Chondrocyte (in vitro differentiated cells): ENCODE results near the gene GPSM1. TPM values are rescaled to one million over a fixed set of nuclear protein-coding genes. Genes with fewer than 3 reads are reported as not detected.

Experiments
- DNase-seq: peaks from one replicate; pipeline ENCODE4 v3.0.0; 2021; ENCODE audit warnings: mixed read lengths, low spot score
- H3K27ac Mint-ChIP-seq: one replicate; pipeline ENCODE4 v1.8.0; 2021; ENCODE audit warnings: mild to moderate bottlenecking, moderate library complexity, mixed read lengths; ENCODE audit not compliant: unreplicated experiment
- H3K27me3 Mint-ChIP-seq: 2 replicates; pipeline ENCODE4 v1.8.0; 2021; ENCODE audit warnings: low read depth, mixed read lengths
- H3K36me3 Mint-ChIP-seq: 2 replicates; pipeline ENCODE4 v1.8.0; 2021; ENCODE audit warnings: low read depth, mixed read lengths
- H3K4me1 Mint-ChIP-seq: 2 replicates; pipeline ENCODE4 v1.8.0; 2021; ENCODE audit warnings: low read depth, mild to moderate bottlenecking, mixed read lengths
- H3K4me3 Mint-ChIP-seq: one replicate; pipeline ENCODE4 v1.8.0; 2021; ENCODE audit warnings: mild to moderate bottlenecking, moderate library complexity, mixed read lengths; ENCODE audit not compliant: unreplicated experiment
- H3K9me3 Mint-ChIP-seq: 2 replicates; pipeline ENCODE4 v1.8.0; 2021; ENCODE audit warnings: low read depth, mixed read lengths
- total RNA-seq: library from RNA; stranded (reverse); gene quantifications from 3 replicates; pipeline ENCODE4 v1.2.1, GENCODE V29; 2021
- TF ChIP-seq, protein P1 (sequence below): fragments of 200-600 bp; sonication (generic); IDR thresholded peaks from 2 replicates; pipeline ENCODE4 v1.5.0; 2021; ENCODE audit warnings: antibody characterized with exemption, mild to moderate bottlenecking, moderate library complexity

GPSM1 gene
- total RNA-seq, 1 donor from 2014 or later, result 40.0 TPM

DNA sequence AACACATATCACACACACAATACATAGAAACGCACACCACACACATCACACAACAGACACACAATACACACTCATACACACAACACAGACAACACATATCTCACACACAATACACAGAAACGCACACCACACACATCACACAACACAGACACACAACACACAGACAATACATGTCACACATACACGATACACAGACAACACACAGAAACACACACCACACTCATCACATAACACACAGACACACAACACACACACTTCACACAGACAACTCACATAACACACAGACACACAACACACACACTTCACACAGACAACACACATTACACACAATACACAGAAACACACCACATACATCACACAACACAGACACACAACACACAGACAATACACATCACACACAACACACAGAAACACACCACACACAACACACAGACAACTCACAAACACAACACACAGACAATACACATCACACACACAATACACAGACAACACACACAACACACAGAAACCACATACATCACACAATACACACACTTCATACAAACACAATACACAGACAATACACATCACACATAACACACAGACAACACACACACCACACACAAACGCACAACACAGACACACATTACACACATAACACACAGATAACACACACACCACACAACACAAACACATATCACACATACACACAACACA lies 19.2 kb upstream of the GPSM1 start:
- H3K36me3 Mint-ChIP-seq, result no peaks in the 10 kb centered on the region

GRCh38 chr9:136308702-136309053 lies 18.7 kb upstream of the GPSM1 start:
- no peaks in the 10 kb centered on the region for H3K9me3 Mint-ChIP-seq

More for the DNA sequence above, 19.2 kb upstream of the GPSM1 start:
- H3K4me1 Mint-ChIP-seq, result no peaks in the 10 kb centered on the region
- H3K27ac Mint-ChIP-seq, result no peak overlapping the region
- DNase-seq, result no peak
- H3K4me3 Mint-ChIP-seq, result no peak overlapping the region
- peaks cover 3% of the 10 kb centered on the region for H3K27me3 Mint-ChIP-seq
- no peaks in the 10 kb centered on the region for H3K9me3 Mint-ChIP-seq
- TF ChIP-seq, protein P1, sequence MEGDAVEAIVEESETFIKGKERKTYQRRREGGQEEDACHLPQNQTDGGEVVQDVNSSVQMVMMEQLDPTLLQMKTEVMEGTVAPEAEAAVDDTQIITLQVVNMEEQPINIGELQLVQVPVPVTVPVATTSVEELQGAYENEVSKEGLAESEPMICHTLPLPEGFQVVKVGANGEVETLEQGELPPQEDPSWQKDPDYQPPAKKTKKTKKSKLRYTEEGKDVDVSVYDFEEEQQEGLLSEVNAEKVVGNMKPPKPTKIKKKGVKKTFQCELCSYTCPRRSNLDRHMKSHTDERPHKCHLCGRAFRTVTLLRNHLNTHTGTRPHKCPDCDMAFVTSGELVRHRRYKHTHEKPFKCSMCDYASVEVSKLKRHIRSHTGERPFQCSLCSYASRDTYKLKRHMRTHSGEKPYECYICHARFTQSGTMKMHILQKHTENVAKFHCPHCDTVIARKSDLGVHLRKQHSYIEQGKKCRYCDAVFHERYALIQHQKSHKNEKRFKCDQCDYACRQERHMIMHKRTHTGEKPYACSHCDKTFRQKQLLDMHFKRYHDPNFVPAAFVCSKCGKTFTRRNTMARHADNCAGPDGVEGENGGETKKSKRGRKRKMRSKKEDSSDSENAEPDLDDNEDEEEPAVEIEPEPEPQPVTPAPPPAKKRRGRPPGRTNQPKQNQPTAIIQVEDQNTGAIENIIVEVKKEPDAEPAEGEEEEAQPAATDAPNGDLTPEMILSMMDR, result no peak

DNA sequence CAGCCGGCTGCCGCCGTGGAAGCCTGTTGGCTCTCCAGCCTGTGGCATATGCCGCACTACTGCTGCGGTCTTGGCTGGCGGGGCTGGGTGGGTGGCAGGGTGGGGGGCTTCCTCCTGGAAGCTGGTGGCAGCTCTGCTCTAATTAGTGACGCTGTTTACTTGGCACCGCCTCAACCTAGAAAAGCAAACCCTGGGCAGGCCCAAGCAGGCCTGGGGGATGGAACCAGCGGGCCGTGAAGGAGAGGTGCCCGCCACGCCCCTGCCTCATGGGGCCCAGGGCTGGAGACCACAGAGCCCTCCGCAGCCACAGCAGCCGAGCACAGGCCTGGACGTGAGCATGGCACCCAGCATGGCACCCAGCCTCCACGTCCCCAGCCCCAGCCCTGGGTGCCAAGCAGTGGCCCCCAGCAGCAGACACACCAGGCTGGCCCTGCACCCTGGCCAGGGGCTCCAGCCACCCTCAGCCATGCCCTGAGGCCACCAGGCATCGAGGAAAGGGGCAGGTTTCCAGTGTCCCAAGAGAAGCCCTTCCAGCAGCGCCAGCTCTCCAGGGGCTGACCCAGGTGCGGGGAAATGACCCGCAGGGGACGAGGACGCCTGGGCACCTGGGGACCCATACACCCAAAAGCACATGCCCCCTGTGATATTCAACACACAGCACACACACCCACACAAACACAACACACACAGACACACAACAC lies 18.1 kb upstream of the GPSM1 start:
- TF ChIP-seq, protein P1, result no peak
- H3K27me3 Mint-ChIP-seq, result peaks cover 3% of the 10 kb centered on the region
- no peaks in the 10 kb centered on the region for H3K4me1 Mint-ChIP-seq
- no peak for DNase-seq
- no peaks in the 10 kb centered on the region for H3K9me3 Mint-ChIP-seq
- no peak overlapping the region for H3K4me3 Mint-ChIP-seq
- H3K27ac Mint-ChIP-seq, result no peak overlapping the region
- no peaks in the 10 kb centered on the region for H3K36me3 Mint-ChIP-seq

More at GRCh38 chr9:136308702-136309053, 18.7 kb upstream of the GPSM1 start:
- no peaks in the 10 kb centered on the region for H3K4me1 Mint-ChIP-seq
- no peak overlapping the region for H3K27ac Mint-ChIP-seq
- DNase-seq, result no peak
- H3K36me3 Mint-ChIP-seq, result no peaks in the 10 kb centered on the region
- TF ChIP-seq, protein P1, result no peak
- peaks cover 3% of the 10 kb centered on the region for H3K27me3 Mint-ChIP-seq
- no peak overlapping the region for H3K4me3 Mint-ChIP-seq

- Mint-ChIP-seq H3K9me3 (peaks cover 5% of the 10 kb centered on the region), H3K4me3 (no peak overlapping the region), H3K4me1 (no peaks in the 10 kb centered on the region), H3K36me3 (no peaks in the 10 kb centered on the region), H3K27me3 (peaks cover 3% of the 10 kb centered on the region), H3K27ac (no peak overlapping the region)
- DNase-seq, result no peak
- TF ChIP-seq, protein P1, result no peak
Measured at GRCh38 chr9:136309806-136310220, 17.5 kb upstream of the GPSM1 start.

DNA sequence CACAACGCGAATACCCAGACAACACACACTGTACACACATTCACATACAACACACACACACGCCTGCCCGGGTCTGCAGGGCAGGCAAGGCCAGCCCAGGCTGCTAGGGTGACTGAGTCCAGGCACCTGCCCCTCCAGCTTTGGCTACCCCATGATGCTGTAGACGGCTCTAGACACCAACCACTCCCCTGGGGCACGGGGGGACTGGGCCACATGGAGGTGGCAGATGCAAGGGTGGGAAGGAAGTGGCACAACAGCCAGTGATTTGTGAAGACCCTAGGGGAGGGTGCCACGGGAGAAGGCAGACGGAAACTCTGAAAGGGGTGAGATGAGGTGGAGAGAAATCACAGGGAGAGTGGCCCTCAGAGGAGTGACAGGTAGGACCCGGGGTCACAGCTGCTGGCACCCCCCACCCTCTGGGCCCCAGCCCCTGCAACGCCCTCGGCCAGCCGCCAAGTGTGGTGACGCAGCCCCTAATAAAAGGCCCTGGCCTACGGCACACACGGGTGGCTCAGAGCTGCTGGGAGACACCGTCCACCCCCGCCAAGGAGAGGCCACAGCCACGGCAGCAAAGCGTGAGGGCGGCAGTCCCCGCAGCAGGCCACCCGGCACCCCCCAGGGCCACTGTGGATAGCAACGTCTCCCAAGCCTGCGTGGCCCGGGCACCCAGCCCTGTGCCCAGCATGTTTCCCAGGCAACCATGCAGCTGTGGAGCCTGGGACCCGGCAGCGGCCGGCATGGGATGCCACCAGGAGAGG lies 16.9 kb upstream of the GPSM1 start:
- no peak for DNase-seq
- H3K4me1 Mint-ChIP-seq, result no peaks in the 10 kb centered on the region

More for the DNA sequence above, 16.9 kb upstream of the GPSM1 start:
- TF ChIP-seq, protein P1, result no peak
- H3K36me3 Mint-ChIP-seq, result peaks cover 3% of the 10 kb centered on the region
- peaks cover 3% of the 10 kb centered on the region for H3K27me3 Mint-ChIP-seq
- H3K4me3 Mint-ChIP-seq, result no peak overlapping the region
- H3K9me3 Mint-ChIP-seq, result peaks cover 12% of the 10 kb centered on the region
- no peak overlapping the region for H3K27ac Mint-ChIP-seq
